Measurements from ENCODE around the gene FKBP1A.
A peak's percentile ranks its signal among the peaks of the same experiment; 100 is the strongest.

FKBP1A gene

GRCh38 chr20:1373614-1374013, 19.2 kb downstream of the FKBP1A start:
- TF ChIP-seq CTCF (IDR thresholded peaks at IDR 0.05), result no peak
- Histone ChIP-seq H3K4me1 (peaks cover 0 to 62% (median 22%) of the 10 kb centered on the region in 4 donors), H3K4me3 (no peak overlapping the region), H3K36me3 (peaks cover 3 to 50% (median 19%) of the 10 kb centered on the region in 3 donors), H3K27ac (no peak overlapping the region), H3K9me3 (no peaks in the 10 kb centered on the region), H3K27me3 (no peaks in the 10 kb centered on the region)
- intact Hi-C loops (cut with DNase I; ENCODE audit: low total_unique reads), result no loop called here
- no peak for DNase-seq

- peaks cover 3 to 56% (median 25%) of the 10 kb centered on the region in 3 donors for H3K36me3 ChIP-seq
- H3K4me3 ChIP-seq, result no peak overlapping the region
- no peak overlapping the region for H3K27ac ChIP-seq
- intact Hi-C loops (cut with DNase I; ENCODE audit: low total_unique reads), result no loop called here
- H3K4me1 ChIP-seq, result peaks cover 0 to 58% (median 22%) of the 10 kb centered on the region in 4 donors
- TF ChIP-seq CTCF (IDR thresholded peaks at IDR 0.05), result no peak
- no peak for DNase-seq
- no peaks in the 10 kb centered on the region for H3K27me3 ChIP-seq
- H3K9me3 ChIP-seq, result no peaks in the 10 kb centered on the region
Measured at GRCh38 chr20:1373036-1373435, 19.8 kb downstream of the FKBP1A start.

DNA sequence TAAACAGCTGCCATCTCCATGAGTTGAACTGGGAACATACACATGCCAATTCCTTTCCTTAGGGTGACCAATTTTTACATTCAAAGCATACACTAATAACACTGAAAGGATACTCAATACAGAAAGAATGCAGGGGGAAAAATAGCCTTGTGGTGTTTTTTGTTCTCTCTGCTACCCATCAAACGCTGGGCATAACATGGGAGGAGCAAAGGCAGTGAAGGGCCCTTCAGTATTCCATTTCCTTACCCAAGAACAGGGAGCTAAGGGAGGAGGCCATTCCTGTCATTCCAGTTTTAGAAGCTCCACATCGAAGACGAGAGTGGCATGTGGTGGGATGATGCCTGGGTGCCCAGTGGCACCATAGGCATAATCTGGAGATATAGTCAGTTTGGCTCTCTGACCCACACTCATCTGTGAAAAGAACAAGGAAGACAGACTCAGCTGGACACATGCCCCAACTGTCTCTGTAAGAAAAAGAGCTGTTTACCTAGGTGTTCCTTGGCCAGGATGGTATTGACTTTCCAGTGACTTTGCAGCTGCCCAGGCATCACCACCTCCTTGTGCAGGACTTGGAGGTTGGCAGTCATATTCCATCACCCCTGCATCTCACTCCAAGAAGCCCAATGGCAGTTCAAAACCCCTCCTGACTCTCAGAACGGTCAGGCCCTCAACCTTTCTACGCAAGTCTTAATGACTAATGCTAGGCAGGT, 20.9 kb downstream of the FKBP1A start:
- no peak for DNase-seq
- Histone ChIP-seq H3K27me3 (no peaks in the 10 kb centered on the region), H3K36me3 (peaks cover 3 to 66% (median 34%) of the 10 kb centered on the region in 3 donors), H3K27ac (no peak overlapping the region), H3K4me3 (no peak overlapping the region), H3K9me3 (no peaks in the 10 kb centered on the region), H3K4me1 (peaks cover 0 to 47% (median 19%) of the 10 kb centered on the region in 4 donors)
- intact Hi-C loops (cut with DNase I; ENCODE audit: low total_unique reads), result no loop called here
- TF ChIP-seq CTCF (IDR thresholded peaks at IDR 0.05), result no peak

DNA sequence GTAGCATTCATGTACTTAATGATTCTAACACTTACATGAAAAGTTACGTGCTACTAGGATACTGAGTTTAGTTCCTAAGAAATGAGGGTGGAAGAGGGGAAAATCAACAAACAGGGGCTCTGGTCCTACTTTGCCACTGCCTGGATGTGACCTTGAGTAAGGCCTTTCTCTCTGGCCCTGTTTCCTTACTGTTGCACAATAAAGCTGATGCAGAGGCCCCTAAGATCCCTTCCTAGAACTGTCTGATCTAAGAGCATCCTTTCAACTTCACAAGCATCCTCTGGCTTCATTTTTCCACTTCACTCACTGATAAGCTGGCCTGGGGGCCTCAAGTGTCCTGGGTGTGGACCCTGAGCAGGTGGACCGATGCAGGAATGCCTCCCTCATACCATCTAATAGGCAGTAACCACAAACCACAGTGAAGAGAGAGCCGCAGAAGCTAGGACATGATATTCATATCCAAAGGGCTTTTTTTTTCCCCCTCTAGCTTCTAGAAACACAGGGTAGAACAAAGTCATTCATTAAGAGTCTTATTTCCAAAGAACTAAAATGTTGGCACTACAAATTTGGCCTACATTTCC, 21.6 kb downstream of the FKBP1A start:
- Histone ChIP-seq H3K36me3 (peaks cover 3 to 68% (median 34%) of the 10 kb centered on the region in 3 donors), H3K27ac (no peak overlapping the region), H3K9me3 (no peaks in the 10 kb centered on the region), H3K4me3 (no peak overlapping the region), H3K4me1 (peaks cover 0 to 41% (median 19%) of the 10 kb centered on the region in 4 donors), H3K27me3 (no peaks in the 10 kb centered on the region)
- intact Hi-C loops (cut with DNase I; ENCODE audit: low total_unique reads), result no loop called here
- no peak for DNase-seq
- no peak for TF ChIP-seq CTCF (IDR thresholded peaks at IDR 0.05)

DNA sequence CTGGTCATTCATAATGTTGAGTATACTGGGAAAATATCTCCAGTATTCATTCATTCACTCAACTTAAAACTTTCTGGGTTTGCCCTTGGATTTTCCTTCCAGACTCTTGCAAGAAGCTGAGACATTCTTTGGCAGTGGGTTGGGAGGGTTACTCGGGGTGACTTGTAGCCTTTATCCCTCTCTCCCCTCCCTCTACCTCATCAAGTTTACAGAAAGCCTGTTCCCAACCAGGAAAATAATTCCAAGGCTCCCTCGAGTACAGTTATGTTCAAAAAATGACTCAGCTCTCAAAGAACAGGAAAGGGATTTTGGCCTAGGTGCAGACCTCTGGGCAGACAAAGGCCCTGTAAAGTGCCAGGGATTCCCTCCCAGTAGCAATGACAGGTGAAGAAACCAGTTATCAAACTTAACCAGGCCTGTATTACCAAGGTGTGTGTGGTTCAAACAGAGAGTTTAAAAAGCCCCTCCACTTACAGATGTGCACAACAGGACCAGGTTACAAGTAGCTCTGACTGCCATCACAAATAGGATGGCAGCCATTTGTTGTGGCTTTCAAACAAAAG, 22.2 kb downstream of the FKBP1A start:
- peaks cover 0 to 34% (median 13%) of the 10 kb centered on the region in 4 donors for H3K4me1 ChIP-seq
- no peaks in the 10 kb centered on the region for H3K9me3 ChIP-seq
- no peak overlapping the region for H3K4me3 ChIP-seq
- no peak overlapping the region for H3K27ac ChIP-seq
- intact Hi-C loops (cut with DNase I; ENCODE audit: low total_unique reads), result no loop called here
- peaks cover 3 to 68% (median 34%) of the 10 kb centered on the region in 3 donors for H3K36me3 ChIP-seq
- DNase-seq, result peak in 1 of 2 donors; percentile 51
- no peak for TF ChIP-seq CTCF (IDR thresholded peaks at IDR 0.05)
- no peaks in the 10 kb centered on the region for H3K27me3 ChIP-seq

All from tibial artery (tissue), 4 donors.